K562 (cell line): ENCODE data around the gene MYO5C.

ENCODE experiments used
- CEBPB ChIP-seq: fragments of 450-650 bp; IDR thresholded peaks from 2 replicates; pipeline ENCODE4 v1.6.1; 2016; ENCODE audit warnings: missing genetic modification characterization, missing compliant biosample characterization
- EZH2 ChIP-seq: IDR thresholded peaks from 2 replicates; pipeline ENCODE4 v1.6.1; 2012; ENCODE audit warnings: low read depth, mild to moderate bottlenecking, inconsistent platforms, low read length, borderline replicate concordance
- FIP1L1 ChIP-seq: fragments of 200-400 bp; formaldehyde crosslinking; IDR thresholded peaks from 2 replicates; pipeline ENCODE4 v1.6.1; 2018; ENCODE audit warnings: mild to moderate bottlenecking, low read depth, low read length; ENCODE audit not compliant: poor library complexity, severe bottlenecking
- FOXA3 ChIP-seq, 2 experiments: fragments of 450-650 bp in 1 of 2; sonication (generic) in 1 of 2; formaldehyde crosslinking; IDR thresholded peaks in 1 of 2; conservative IDR thresholded peaks in 1 of 2; 2 replicates each; pipeline versions ENCODE4 v1.4.0 to v1.8.0; 2020 to 2022; ENCODE audit warnings: mild to moderate bottlenecking in 2 of 2, missing genetic modification reagents in 1 of 2
- JUND ChIP-seq, 2 experiments: IDR thresholded peaks; 2 replicates in 1 of 2; 3 replicates in 1 of 2; pipeline ENCODE4 v1.6.1; 2011; ENCODE audit warnings: borderline replicate concordance in 2 of 2, low read depth in 2 of 2, low read length in 2 of 2, improper control_type of control experiment in 1 of 2, missing biosample characterization in 1 of 2, missing genetic modification characterization in 1 of 2, missing genetic modification reagents in 1 of 2
- NR2C2 ChIP-seq, 2 experiments: fragments of 200-800 bp in 1 of 2; sonication (Bioruptor generic) in 1 of 2; sonication (generic) in 1 of 2; formaldehyde crosslinking in 1 of 2; IDR thresholded peaks; 2 replicates each; pipeline versions ENCODE4 v1.6.1 to v1.8.0; 2016 to 2022; ENCODE audit warnings: mild to moderate bottlenecking in 1 of 2, missing compliant biosample characterization in 1 of 2, missing genetic modification characterization in 1 of 2, missing genetic modification reagents in 1 of 2
- NR3C1 ChIP-seq: sonication (generic); formaldehyde crosslinking; IDR thresholded peaks from 2 replicates; pipeline ENCODE4 v1.8.1; 2022; ENCODE audit warnings: missing genetic modification reagents
- POLR2A ChIP-seq: fragments of 450-650 bp; conservative IDR thresholded peaks from 2 replicates; pipeline ENCODE4 v1.6.1; 2016
- TOE1 ChIP-seq, 2 experiments: fragments of 450-650 bp in 1 of 2; sonication (generic) in 1 of 2; formaldehyde crosslinking in 1 of 2; IDR thresholded peaks; 2 replicates each; pipeline versions ENCODE4 v1.7.1 to v1.8.0; 2016 to 2022; ENCODE audit warnings: borderline replicate concordance in 2 of 2, mild to moderate bottlenecking in 2 of 2, antibody characterized with exemption in 1 of 2, inconsistent platforms in 1 of 2, low read depth in 1 of 2, missing genetic modification reagents in 1 of 2, moderate library complexity in 1 of 2

DNA sequence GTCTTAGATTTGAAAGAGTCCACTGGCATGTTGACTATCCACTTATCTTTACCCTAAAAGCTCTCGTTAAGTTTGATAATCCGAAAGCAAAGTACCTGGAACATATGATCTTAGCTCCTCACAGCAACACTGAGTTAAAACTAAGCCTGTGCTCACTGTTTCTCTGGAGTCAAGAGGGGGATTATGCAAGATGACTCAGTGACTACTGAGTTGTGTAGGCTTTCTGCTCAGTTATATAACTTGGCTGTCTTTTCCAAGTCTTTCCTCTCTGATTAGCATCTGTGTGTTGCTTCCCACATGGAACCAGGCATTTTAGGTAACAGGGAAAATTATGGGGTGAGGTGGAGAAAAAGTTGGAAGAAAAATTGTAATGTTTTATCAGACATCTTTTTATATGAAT lies 31.2 kb upstream of the MYO5C start:
- TF ChIP-seq FOXA3 (CRISPR knock-in tag; conservative IDR thresholded peaks at IDR 0.05 in 1 of 2, IDR thresholded peaks at IDR 0.05 in 1 of 2) (no peak), POLR2A (no peak), CEBPB (tag) (no peak), NR2C2 (CRISPR knock-in tag; IDR thresholded peaks at IDR 0.05) (no peak), NR2C2 (tag; IDR thresholded peaks at IDR 0.05) (no peak), JUND (IDR thresholded peaks at IDR 0.05; ENCODE audit: borderline replicate concordance, low read depth, low read length) (no peak), JUND (tag; IDR thresholded peaks at IDR 0.05; ENCODE audit: borderline replicate concordance, low read depth, low read length) (no peak), EZH2 (no peak), TOE1 (IDR thresholded peaks at IDR 0.05; ENCODE audit: borderline replicate concordance) (no peak), TOE1 (CRISPR knock-in tag; IDR thresholded peaks at IDR 0.05; ENCODE audit: borderline replicate concordance, low read depth) (no peak), FIP1L1 (no peak), NR3C1 (CRISPR knock-in tag) (no peak)
